Measurements from ENCODE around the gene HOXC10. TPM values are rescaled to one million over a fixed set of nuclear protein-coding genes. Genes with fewer than 3 reads are reported as not detected.

The HOXC10 gene
- total and polyA plus RNA-seq, 2 experiments from 2014 or later = 0.23 to 1.7 TPM

DNA sequence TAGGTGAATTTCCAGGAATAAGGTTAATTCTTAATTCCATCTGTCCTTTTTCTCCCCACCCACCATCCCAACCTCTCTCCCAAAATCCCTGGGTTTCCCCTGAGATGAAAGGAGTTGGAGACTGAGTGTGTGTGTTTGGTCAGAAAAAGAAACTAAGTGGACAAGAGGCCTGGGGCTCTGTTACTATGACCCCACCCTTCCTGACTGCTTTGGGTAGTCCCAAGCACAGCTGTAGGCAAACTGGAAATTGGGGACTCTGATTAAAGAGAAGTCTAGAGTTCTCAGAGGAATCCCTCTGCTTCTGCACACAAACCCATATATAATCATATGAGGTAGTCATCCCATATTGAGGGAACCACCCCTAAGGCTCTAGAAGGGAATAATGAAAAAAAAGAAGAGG, 37.2 kb upstream of the HOXC10 start:
- no peak for DNase-seq (ENCODE audit: low spot score)
- no peak overlapping the region for H3K27ac ChIP-seq
- H3K4me2 ChIP-seq = no peak overlapping the region
- TF ChIP-seq, protein P1, sequence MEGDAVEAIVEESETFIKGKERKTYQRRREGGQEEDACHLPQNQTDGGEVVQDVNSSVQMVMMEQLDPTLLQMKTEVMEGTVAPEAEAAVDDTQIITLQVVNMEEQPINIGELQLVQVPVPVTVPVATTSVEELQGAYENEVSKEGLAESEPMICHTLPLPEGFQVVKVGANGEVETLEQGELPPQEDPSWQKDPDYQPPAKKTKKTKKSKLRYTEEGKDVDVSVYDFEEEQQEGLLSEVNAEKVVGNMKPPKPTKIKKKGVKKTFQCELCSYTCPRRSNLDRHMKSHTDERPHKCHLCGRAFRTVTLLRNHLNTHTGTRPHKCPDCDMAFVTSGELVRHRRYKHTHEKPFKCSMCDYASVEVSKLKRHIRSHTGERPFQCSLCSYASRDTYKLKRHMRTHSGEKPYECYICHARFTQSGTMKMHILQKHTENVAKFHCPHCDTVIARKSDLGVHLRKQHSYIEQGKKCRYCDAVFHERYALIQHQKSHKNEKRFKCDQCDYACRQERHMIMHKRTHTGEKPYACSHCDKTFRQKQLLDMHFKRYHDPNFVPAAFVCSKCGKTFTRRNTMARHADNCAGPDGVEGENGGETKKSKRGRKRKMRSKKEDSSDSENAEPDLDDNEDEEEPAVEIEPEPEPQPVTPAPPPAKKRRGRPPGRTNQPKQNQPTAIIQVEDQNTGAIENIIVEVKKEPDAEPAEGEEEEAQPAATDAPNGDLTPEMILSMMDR (IDR thresholded peaks at IDR 0.05; ENCODE audit: poor library complexity) = no peak
- TF ChIP-seq EZH2 (IDR thresholded peaks at IDR 0.05; ENCODE audit: borderline replicate concordance) = no peak
- TF ChIP-seq EZH2phosphoT487 (IDR thresholded peaks at IDR 0.05; ENCODE audit: low read depth, severe bottlenecking, unreplicated experiment) = no peak
- no peaks in the 10 kb centered on the region for H3K4me1 ChIP-seq (ENCODE audit: insufficient read depth)
- no peaks in the 10 kb centered on the region for H4K20me1 ChIP-seq (ENCODE audit: insufficient read depth, poor library complexity, severe bottlenecking)
- H3K36me3 ChIP-seq (replicated peaks; ENCODE audit: insufficient read depth, low read depth) = no peaks in the 10 kb centered on the region
- H3K27me3 ChIP-seq = peaks cover 100% of the 10 kb centered on the region
- no peak overlapping the region for H3K4me3 ChIP-seq
- H3K9me3 ChIP-seq (ENCODE audit: low read depth) = no peaks in the 10 kb centered on the region
- no peak overlapping the region for H2AFZ ChIP-seq
- no peaks in the 10 kb centered on the region for H3K9me2 ChIP-seq (replicated peaks; ENCODE audit: insufficient read depth)
- no peaks in the 10 kb centered on the region for H3K79me2 ChIP-seq

DNA sequence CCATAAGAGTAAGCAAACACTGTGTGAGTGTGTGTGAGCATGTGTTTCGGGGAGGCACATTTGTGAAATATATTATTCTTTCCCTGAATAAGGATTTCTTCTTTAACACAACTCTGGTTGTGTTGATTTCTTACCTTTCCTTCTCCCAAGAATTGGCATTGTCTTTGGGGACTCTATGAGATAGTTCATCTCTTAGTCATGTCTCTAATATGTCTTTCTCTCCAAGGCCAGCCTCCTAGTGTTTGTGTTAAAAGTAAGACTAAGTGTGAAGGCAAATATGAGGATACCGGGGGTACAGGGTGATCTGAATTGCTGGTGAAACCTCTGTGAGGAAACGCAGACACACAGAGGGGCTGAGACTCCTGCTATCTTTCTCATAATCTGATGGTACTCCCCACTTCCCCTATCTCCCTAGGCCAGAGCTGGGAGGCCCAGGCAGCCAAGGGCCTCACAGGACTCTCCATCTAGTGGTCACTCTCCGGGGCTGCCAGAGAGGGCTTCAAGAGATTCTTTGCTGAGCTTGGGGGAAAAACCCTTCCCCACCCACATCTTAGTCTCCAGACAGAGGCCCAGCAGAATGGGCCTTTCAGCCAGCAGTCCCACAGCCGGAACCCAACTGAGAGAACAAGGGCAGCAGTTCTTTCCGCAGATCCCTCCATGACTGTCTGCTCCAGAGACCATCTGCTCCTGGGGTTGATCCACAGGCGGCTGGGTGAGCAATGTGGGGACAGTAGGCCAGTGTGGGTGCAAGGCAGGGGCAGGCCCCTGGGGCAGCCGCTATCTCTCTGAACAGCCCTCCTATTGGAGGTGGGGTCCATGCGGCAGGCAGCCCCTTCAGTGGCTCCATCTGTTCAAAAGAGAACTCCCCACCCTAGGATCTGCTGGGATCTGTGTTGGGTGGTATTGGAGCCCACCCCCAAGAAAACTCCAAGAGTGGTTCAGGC, 36.0 kb upstream of the HOXC10 start:
- Histone ChIP-seq H3K27ac (no peak overlapping the region), H4K20me1 (ENCODE audit: insufficient read depth, poor library complexity, severe bottlenecking) (no peaks in the 10 kb centered on the region), H3K4me2 (no peak overlapping the region), H2AFZ (no peak overlapping the region), H3K36me3 (replicated peaks; ENCODE audit: insufficient read depth, low read depth) (no peaks in the 10 kb centered on the region), H3K9me2 (replicated peaks; ENCODE audit: insufficient read depth) (no peaks in the 10 kb centered on the region), H3K4me1 (ENCODE audit: insufficient read depth) (no peaks in the 10 kb centered on the region), H3K27me3 (peaks cover 100% of the 10 kb centered on the region), H3K4me3 (no peak overlapping the region), H3K79me2 (no peaks in the 10 kb centered on the region), H3K9me3 (ENCODE audit: low read depth) (no peaks in the 10 kb centered on the region)
- WGBS (ENCODE audit: low lambda C conversion rate, missing lambda C conversion rate) = 66% methylated on average over 9 of the region's 9 CpGs
- TF ChIP-seq EZH2 (IDR thresholded peaks at IDR 0.05; ENCODE audit: borderline replicate concordance) (no peak), EZH2phosphoT487 (IDR thresholded peaks at IDR 0.05; ENCODE audit: low read depth, severe bottlenecking, unreplicated experiment) (no peak)
- TF ChIP-seq, protein P1 (IDR thresholded peaks at IDR 0.05; ENCODE audit: poor library complexity) = no peak
- DNase-seq (ENCODE audit: low spot score) = no peak

DNA sequence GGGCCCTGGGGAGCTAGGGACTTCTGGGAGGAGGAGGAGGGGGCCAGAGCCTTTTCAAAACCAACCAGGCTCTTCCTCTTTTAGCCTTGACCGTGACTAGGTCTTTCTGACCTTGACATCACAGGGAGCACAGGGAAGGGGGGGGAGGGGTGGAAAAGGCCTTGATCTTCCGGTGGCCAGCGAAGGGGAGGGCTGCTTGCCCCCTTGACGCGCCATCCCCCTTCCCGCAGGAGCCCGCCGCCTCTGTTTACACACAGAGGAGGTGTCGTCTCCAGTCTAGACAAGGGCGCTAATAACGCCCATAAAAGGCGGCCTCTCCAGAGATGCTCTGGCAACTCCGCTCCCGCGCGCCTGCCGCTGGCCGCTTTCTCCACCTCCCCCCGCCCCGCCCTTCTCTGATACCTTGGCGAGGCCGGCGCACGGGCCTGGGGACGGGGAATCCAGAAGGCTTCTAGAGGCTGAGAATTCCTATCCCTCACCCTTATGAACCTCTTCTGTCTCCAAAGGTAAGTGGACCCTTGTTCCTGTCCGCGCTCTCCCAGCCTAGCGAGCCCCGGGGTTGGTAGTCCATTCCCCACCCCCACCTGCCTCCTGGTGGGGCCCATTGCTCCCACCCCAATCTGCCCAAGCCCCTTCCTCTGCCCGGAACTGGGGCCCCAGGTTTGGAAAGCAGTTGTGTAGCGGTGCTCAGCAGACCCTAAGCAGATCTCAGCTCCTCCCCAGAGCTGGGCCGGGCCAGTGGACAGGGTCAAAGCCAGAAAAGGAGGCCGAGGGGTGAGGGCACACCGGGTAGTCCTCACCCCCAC, 35.1 kb upstream of the HOXC10 start:
- Histone ChIP-seq H2AFZ (no peak overlapping the region), H3K4me1 (ENCODE audit: insufficient read depth) (no peaks in the 10 kb centered on the region), H3K4me2 (no peak overlapping the region), H3K9me2 (replicated peaks; ENCODE audit: insufficient read depth) (no peaks in the 10 kb centered on the region), H4K20me1 (ENCODE audit: insufficient read depth, poor library complexity, severe bottlenecking) (no peaks in the 10 kb centered on the region), H3K36me3 (replicated peaks; ENCODE audit: insufficient read depth, low read depth) (no peaks in the 10 kb centered on the region), H3K27me3 (peaks cover 100% of the 10 kb centered on the region), H3K4me3 (no peak overlapping the region), H3K9me3 (ENCODE audit: low read depth) (no peaks in the 10 kb centered on the region), H3K79me2 (no peaks in the 10 kb centered on the region), H3K27ac (no peak overlapping the region)
- DNase-seq (ENCODE audit: low spot score) = no peak
- WGBS (ENCODE audit: low lambda C conversion rate, missing lambda C conversion rate) = 11% methylated on average over 34 of the region's 34 CpGs
- TF ChIP-seq, protein P1 (IDR thresholded peaks at IDR 0.05; ENCODE audit: poor library complexity) = no peak
- TF ChIP-seq EZH2 (IDR thresholded peaks at IDR 0.05; ENCODE audit: borderline replicate concordance) = no peak
- peak; percentile 40 for TF ChIP-seq EZH2phosphoT487 (IDR thresholded peaks at IDR 0.05; ENCODE audit: low read depth, severe bottlenecking, unreplicated experiment)

Data from hepatocyte (in vitro differentiated cells).